IPS-15b (cell line): ENCODE measurements around the gene TBC1D22A.
A peak's percentile ranks its signal among the peaks of the same experiment; 100 is the strongest.

Experiments used
- H3K27me3 ChIP-seq: one replicate; pipeline ENCODE4 v1.6.1; 2013; ENCODE audit warnings: low read length; ENCODE audit not compliant: control insufficient read depth, insufficient read depth
- H3K36me3 ChIP-seq: one replicate; pipeline ENCODE4 v1.6.1; 2013; ENCODE audit warnings: low read length; ENCODE audit not compliant: control insufficient read depth, insufficient read depth
- H3K4me1 ChIP-seq: one replicate; pipeline ENCODE4 v1.6.1; 2013; ENCODE audit warnings: mild to moderate bottlenecking, low read length; ENCODE audit not compliant: control insufficient read depth, insufficient read depth
- H3K4me3 ChIP-seq: one replicate; pipeline ENCODE4 v1.5.1; 2013; ENCODE audit warnings: low read depth, low read length
- H3K9ac ChIP-seq: one replicate; pipeline ENCODE4 v1.6.1; 2013; ENCODE audit warnings: low read depth, mild to moderate bottlenecking, low read length
- H3K9me3 ChIP-seq: one replicate; pipeline ENCODE4 v1.6.1; 2013; ENCODE audit warnings: mild to moderate bottlenecking, low read length; ENCODE audit not compliant: control insufficient read depth, insufficient read depth

The TBC1D22A gene

GRCh38 chr22:47086596-47087248 lies 324.3 kb downstream of the TBC1D22A start:
- Histone ChIP-seq H3K9ac (no peak overlapping the region), H3K27me3 (no peaks in the 10 kb centered on the region), H3K4me3 (no peak overlapping the region), H3K9me3 (no peaks in the 10 kb centered on the region), H3K36me3 (no peaks in the 10 kb centered on the region), H3K4me1 (peaks cover 9% of the 10 kb centered on the region)

DNA sequence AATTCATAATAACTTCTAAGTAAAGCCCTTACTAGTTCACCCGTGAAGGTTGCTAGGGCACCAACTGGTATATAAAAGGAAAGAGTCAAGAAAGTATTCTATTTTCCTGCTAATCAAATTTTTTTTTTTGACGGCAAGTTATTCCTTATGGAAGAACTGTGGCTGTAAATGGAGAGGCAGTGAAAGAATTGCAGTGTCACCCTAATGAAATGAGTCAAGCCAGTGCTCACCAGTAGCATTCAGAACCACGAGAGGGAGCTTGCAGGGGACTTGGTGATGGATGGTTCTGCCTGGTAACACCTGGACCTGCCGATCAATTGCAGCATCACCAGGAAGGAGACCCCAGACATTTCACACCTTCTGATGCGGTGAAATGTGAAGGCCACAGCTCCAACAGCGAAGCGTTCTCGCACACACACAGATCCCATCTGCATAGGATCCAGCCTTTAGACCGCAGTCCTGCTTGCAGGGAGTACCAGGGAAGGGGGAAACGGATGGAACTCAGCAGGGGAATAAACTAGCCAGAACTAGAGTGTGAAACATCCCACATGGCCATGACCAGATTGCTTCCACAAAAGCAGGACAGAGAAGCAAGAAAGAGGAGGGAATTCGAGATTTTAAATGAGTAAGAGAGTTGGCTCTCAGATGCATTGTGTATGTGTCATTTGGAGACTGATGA lies 326.2 kb downstream of the TBC1D22A start:
- Histone ChIP-seq H3K9me3 (no peaks in the 10 kb centered on the region), H3K36me3 (no peaks in the 10 kb centered on the region), H3K27me3 (no peaks in the 10 kb centered on the region), H3K9ac (no peak overlapping the region), H3K4me3 (no peak overlapping the region), H3K4me1 (peaks cover 12% of the 10 kb centered on the region)

DNA sequence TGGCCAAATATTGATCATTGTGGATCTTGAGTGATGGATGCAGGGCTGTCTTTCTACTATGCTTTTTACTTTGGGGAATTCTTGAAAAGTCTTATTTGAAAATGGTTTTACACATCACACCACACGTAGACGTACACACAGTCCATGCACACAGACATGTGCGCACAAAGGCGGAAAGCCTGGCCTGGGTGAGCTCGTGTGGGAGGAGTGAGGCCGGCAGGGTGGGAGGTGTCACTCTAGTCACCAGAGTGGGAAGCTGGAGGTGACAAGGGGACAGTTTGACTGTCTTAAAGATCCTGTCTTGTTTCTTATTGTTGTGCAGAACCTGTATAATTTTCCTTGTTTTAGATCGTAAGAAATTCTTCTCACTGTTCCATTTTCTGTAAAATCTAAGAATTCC lies 326.9 kb downstream of the TBC1D22A start:
- Histone ChIP-seq H3K9ac (no peak overlapping the region), H3K9me3 (no peaks in the 10 kb centered on the region), H3K27me3 (no peaks in the 10 kb centered on the region), H3K4me1 (peaks cover 12% of the 10 kb centered on the region), H3K36me3 (no peaks in the 10 kb centered on the region), H3K4me3 (no peak overlapping the region)

GRCh38 chr22:47089796-47090460 lies 327.5 kb downstream of the TBC1D22A start:
- Histone ChIP-seq H3K9ac (no peak overlapping the region), H3K4me3 (peak overlapping the region; percentile 43), H3K27me3 (no peaks in the 10 kb centered on the region), H3K4me1 (peaks cover 9% of the 10 kb centered on the region), H3K9me3 (no peaks in the 10 kb centered on the region), H3K36me3 (no peaks in the 10 kb centered on the region)

- H3K9ac ChIP-seq, result no peak overlapping the region
- no peaks in the 10 kb centered on the region for H3K27me3 ChIP-seq
- H3K36me3 ChIP-seq, result no peaks in the 10 kb centered on the region
- H3K4me3 ChIP-seq, result peak overlapping the region; percentile 43
- no peaks in the 10 kb centered on the region for H3K9me3 ChIP-seq
- peaks cover 9% of the 10 kb centered on the region for H3K4me1 ChIP-seq
Observed at GRCh38 chr22:47090591-47091245, 328.3 kb downstream of the TBC1D22A start.

GRCh38 chr22:47091246-47091651 lies 328.8 kb downstream of the TBC1D22A start:
- H3K9me3 ChIP-seq, result no peaks in the 10 kb centered on the region
- peaks cover 9% of the 10 kb centered on the region for H3K4me1 ChIP-seq
- H3K36me3 ChIP-seq, result no peaks in the 10 kb centered on the region
- H3K9ac ChIP-seq, result no peak overlapping the region
- peak overlapping the region; percentile 43 for H3K4me3 ChIP-seq
- H3K27me3 ChIP-seq, result no peaks in the 10 kb centered on the region

DNA sequence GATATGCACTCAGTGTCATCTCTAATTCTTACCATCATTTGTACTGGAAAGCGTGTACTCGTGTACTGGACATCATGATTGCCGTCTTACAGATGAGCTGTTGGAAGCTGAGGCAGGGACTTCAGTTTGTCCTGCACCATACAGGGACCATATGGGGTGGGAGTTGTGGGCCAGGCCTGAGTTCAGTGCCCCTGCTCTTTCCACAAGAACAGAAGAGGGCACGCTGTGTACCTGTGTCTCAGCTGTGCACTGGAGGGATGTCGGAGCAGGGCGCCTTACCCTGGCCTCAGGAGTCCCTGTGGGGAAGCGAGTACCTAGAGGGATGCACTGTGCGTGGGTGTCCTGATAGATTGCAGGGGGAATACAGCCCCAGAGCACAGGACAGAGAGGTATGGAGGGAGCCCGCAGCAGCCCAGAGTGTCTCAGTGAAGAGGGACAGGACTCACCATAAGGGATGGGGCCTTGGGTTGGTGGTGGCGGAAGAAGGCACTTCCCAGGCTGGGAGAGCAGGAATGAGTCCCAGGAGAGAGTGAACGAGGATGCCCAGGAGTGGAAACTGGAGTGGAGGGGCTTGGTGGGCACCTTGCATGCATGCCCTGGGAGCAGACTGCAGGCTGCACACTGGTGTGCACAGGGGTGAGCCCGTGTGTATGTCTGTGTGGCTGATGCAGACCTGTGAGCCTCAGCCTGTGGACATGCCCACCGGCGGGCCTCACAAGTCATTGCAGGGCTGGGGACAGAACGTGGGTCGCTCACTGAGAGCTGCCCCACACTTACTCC lies 329.7 kb downstream of the TBC1D22A start:
- no peaks in the 10 kb centered on the region for H3K9me3 ChIP-seq
- H3K9ac ChIP-seq, result no peak overlapping the region
- H3K4me1 ChIP-seq, result peaks cover 9% of the 10 kb centered on the region
- no peaks in the 10 kb centered on the region for H3K27me3 ChIP-seq
- H3K36me3 ChIP-seq, result peaks cover 2% of the 10 kb centered on the region
- no peak overlapping the region for H3K4me3 ChIP-seq

DNA sequence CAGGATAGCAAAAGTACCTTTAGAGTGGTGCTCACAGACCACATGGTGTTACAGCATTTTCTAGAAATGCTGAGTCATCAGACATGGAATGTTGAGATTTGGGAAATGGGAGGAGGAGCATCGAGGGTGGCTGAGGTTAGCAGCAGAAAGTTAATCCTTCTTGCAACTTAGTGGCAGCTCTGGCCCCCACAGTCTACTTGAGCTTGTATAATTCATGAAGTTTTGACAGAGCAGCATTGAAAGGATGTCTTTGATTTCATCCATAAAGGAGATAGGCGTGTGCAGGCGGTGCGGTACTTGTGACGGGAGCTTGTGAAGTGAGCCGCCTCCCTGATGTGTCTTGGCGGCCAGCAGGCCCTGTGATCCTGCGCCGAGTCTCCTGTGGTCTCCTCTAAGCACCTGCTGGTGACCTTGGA lies 330.5 kb downstream of the TBC1D22A start:
- no peaks in the 10 kb centered on the region for H3K27me3 ChIP-seq

DNA sequence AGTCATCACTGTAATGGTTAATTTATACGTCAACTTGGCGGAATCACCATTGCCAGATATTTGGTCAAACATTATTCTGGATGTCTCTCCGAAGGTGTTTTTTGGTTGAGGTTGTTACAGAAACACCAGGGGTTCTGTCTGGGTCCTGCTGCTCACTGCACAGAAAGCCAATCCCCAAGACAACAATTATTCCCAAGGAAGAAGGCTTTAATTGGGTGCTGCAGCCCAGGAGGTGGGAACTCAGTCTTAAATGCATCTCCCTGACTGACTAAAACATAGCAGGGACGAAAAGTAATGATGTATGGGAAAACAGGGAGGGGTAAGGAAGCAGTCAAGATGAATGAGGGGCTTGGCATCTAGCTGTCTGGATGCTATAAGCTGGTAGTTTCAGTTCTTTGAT lies 331.3 kb downstream of the TBC1D22A start:
- Histone ChIP-seq H3K36me3 (peaks cover 2% of the 10 kb centered on the region), H3K4me3 (no peak overlapping the region), H3K4me1 (peaks cover 9% of the 10 kb centered on the region), H3K9me3 (no peaks in the 10 kb centered on the region), H3K27me3 (no peaks in the 10 kb centered on the region), H3K9ac (no peak overlapping the region)

More for the DNA sequence above, 330.5 kb downstream of the TBC1D22A start:
- no peak overlapping the region for H3K4me3 ChIP-seq
- H3K36me3 ChIP-seq, result peaks cover 2% of the 10 kb centered on the region
- no peak overlapping the region for H3K9ac ChIP-seq
- no peaks in the 10 kb centered on the region for H3K9me3 ChIP-seq
- H3K4me1 ChIP-seq, result peaks cover 9% of the 10 kb centered on the region

- H3K4me3 ChIP-seq, result no peak overlapping the region
- H3K27me3 ChIP-seq, result no peaks in the 10 kb centered on the region
- H3K9ac ChIP-seq, result no peak overlapping the region
- H3K4me1 ChIP-seq, result peaks cover 9% of the 10 kb centered on the region
- no peaks in the 10 kb centered on the region for H3K9me3 ChIP-seq
- peaks cover 2% of the 10 kb centered on the region for H3K36me3 ChIP-seq
Observed at GRCh38 chr22:47094861-47095330, 332.4 kb downstream of the TBC1D22A start.
